Colonic mucosa (tissue), 4 donors: Measurements from ENCODE around the gene PLXDC2. TPM values are rescaled to one million over a fixed set of nuclear protein-coding genes. Genes with fewer than 3 reads are reported as not detected.
"Not testable (repeated sequence)": the region's sequence is repeated elsewhere in the genome, so short reads cannot be mapped to it uniquely, and the experiment has no call there.

Experiments
- DNase-seq: peaks from one replicate; pipeline ENCODE4 v3.0.0-alpha.2; 2020
- H3K27ac ChIP-seq: fragments of 200-600 bp; one replicate; pipeline ENCODE4 v1.8.0; 2021
- H3K27me3 ChIP-seq: fragments of 200-600 bp; one replicate; pipeline ENCODE4 v1.8.0; 2021
- H3K36me3 ChIP-seq: fragments of 200-600 bp; one replicate; pipeline ENCODE4 v1.8.0; 2021
- H3K4me1 ChIP-seq: fragments of 200-600 bp; one replicate; pipeline ENCODE4 v1.8.0; 2021; ENCODE audit warnings: mild to moderate bottlenecking
- H3K4me3 ChIP-seq: fragments of 200-600 bp; one replicate; pipeline ENCODE4 v1.8.0; 2021
- H3K9ac ChIP-seq, 2 donors: one replicate each; pipeline ENCODE4 v1.7.0; 2013; ENCODE audit warnings: control low read depth in 2 of 2, low read depth in 2 of 2, low read length in 2 of 2
- H3K9me3 ChIP-seq: fragments of 200-600 bp; one replicate; pipeline ENCODE4 v1.8.0; 2021
- intact Hi-C: fragments of 100-400 bp; cut with DNase I; formaldehyde crosslinking; loops from one replicate; pipeline ENCODE4 v1.14.1; 2022
- total RNA-seq, 2 donors: library from RNA; stranded (reverse); fragmentation: NEBNext Ultra II Directional in 1 of 2; extraction: Animal tissue kit (Norgen Biotek cat#: 25700) in 1 of 2; gene quantifications; one replicate each; pipeline ENCODE4 v1.2.1, GENCODE V29; 2021
- TF ChIP-seq, protein P1 (sequence below): fragments of 200-600 bp; IDR thresholded peaks from one replicate; pipeline ENCODE4 v1.8.0; 2022; ENCODE audit warnings: antibody characterized with exemption, mild to moderate bottlenecking
- donor health status: healthy.
- donor health status: DM: no; HTN: no; CAD: no.
- donor health status: DM: no; HTN: no; CAD: no.

Gene PLXDC2
- total RNA-seq, 2 donors from 2014 or later: 12.5 to 22.4 TPM

DNA sequence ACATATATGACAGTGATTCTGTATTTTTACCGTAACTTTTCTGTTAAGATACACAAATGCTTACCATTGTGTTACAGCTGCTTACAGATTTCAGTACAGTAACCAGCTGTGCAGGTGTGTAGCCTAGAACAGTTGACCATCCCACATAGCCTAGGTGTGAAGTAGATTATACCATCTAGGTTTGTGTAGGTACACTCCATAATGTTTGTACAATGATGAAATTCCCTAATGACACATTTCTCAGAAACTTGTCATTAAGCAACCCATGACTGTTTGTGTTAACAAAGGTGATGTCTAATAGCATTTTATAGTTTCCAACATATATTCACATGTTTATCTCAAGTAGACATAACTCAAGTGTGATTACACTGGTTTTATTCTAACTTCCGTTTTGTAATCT, 218.5 kb downstream of the PLXDC2 start:
- Histone ChIP-seq H3K4me3 (no peak overlapping the region), H3K36me3 (no peaks in the 10 kb centered on the region), H3K4me1 (no peaks in the 10 kb centered on the region), H3K9me3 (no peaks in the 10 kb centered on the region), H3K9ac (no peak overlapping the region), H3K27ac (no peak overlapping the region), H3K27me3 (no peaks in the 10 kb centered on the region)
- TF ChIP-seq, protein P1, sequence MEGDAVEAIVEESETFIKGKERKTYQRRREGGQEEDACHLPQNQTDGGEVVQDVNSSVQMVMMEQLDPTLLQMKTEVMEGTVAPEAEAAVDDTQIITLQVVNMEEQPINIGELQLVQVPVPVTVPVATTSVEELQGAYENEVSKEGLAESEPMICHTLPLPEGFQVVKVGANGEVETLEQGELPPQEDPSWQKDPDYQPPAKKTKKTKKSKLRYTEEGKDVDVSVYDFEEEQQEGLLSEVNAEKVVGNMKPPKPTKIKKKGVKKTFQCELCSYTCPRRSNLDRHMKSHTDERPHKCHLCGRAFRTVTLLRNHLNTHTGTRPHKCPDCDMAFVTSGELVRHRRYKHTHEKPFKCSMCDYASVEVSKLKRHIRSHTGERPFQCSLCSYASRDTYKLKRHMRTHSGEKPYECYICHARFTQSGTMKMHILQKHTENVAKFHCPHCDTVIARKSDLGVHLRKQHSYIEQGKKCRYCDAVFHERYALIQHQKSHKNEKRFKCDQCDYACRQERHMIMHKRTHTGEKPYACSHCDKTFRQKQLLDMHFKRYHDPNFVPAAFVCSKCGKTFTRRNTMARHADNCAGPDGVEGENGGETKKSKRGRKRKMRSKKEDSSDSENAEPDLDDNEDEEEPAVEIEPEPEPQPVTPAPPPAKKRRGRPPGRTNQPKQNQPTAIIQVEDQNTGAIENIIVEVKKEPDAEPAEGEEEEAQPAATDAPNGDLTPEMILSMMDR: no peak
- intact Hi-C loops: no loop called here
- no peak for DNase-seq

DNA sequence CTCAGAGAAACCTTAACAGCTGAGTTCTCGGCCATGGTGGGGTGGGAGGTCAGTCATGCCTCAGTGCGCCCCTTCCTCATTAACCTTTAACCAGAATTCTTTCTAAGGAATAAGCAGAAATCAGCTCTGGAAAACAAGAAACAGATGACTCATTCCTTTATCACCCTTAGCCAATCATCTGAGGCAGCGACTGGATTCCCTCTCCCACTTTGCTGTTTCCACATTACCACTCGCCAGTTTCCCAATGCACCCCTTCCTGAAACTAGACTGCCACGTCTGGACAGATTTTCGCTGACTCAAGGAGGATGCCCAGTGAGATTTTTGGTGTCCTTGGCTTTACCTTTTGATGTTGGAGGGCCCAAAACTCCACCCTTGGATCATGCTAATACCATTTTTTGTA, 223.8 kb downstream of the PLXDC2 start:
- H3K4me1 ChIP-seq: no peaks in the 10 kb centered on the region
- H3K36me3 ChIP-seq: no peaks in the 10 kb centered on the region
- no peaks in the 10 kb centered on the region for H3K27me3 ChIP-seq
- TF ChIP-seq, protein P1: no peak
- no peak for DNase-seq
- no peaks in the 10 kb centered on the region for H3K9me3 ChIP-seq
- intact Hi-C loops: no loop called here
- no peak overlapping the region for H3K27ac ChIP-seq
- no peak overlapping the region for H3K4me3 ChIP-seq
- H3K9ac ChIP-seq: no peak overlapping the region

DNA sequence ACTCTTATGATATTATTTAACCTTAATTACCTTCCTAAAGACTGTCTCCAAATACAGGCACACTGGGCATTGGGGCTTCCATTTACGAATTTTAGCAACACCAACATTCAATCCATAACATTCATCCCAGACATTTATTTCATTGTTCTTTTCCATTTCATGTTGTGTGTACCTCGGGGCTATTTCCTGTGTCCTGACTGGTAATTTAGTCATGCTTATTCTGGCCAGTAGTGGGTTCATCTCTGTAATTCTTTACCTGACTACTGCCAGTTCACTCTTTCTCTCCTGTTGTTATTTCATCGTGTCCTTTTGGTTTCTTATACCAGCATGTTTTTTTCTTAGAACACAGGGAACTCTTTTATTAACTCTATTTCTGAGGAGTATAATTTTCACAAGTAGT, 225.7 kb downstream of the PLXDC2 start:
- H3K4me3 ChIP-seq: no peak overlapping the region
- DNase-seq: no peak
- H3K9me3 ChIP-seq: no peaks in the 10 kb centered on the region
- no peaks in the 10 kb centered on the region for H3K36me3 ChIP-seq
- H3K27ac ChIP-seq: no peak overlapping the region
- intact Hi-C loops: no loop called here
- TF ChIP-seq, protein P1: no peak
- no peaks in the 10 kb centered on the region for H3K27me3 ChIP-seq
- no peak overlapping the region for H3K9ac ChIP-seq
- H3K4me1 ChIP-seq: no peaks in the 10 kb centered on the region

DNA sequence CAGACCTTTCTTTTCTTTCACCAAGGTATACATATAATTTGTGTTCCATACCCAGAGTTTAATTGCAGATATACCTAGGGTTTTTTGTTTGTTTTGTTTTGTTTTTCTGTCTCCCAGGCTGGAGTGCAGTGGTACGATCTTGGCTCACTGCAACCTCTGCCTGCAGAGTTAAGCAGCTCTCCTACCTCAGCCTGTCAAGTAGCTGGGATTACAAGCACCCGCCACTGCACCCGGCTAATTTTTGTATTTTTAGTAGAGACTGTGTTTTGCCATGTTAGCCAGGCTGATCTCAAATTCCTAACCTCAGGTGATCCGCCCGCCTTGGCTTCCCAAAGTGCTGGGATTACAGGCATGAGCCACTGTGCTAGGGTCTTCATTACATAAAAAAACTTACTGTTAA, 228.9 kb downstream of the PLXDC2 start:
- H3K36me3 ChIP-seq, H3K27me3 ChIP-seq, H3K4me3 ChIP-seq, intact Hi-C loops, H3K27ac ChIP-seq, H3K9me3 ChIP-seq, H3K9ac ChIP-seq, H3K4me1 ChIP-seq, DNase-seq: not testable (repeated sequence)

DNA sequence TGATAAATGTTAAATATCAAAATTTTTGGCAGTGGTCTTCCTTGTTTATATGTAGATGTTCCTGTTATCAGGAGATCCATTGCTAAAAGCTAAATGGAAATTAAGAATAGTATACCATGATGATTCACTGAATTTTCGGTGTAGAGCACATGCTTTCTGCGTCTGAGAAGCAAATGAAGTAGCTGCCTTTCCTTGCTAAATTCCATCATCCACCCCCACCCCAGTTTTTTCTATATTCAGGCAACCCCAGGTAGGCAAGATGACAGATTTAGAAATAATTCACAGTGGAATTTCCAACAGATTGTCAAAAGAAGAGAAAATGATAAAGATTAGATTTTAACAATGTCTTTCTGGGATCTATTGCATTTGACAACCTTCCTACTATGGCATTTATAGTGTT, 231.9 kb downstream of the PLXDC2 start:
- no peaks in the 10 kb centered on the region for H3K27me3 ChIP-seq
- H3K36me3 ChIP-seq: no peaks in the 10 kb centered on the region
- intact Hi-C loops: no loop called here
- H3K4me3 ChIP-seq: no peak overlapping the region
- DNase-seq: no peak
- no peak overlapping the region for H3K27ac ChIP-seq
- no peak overlapping the region for H3K9ac ChIP-seq
- TF ChIP-seq, protein P1: no peak
- no peaks in the 10 kb centered on the region for H3K4me1 ChIP-seq
- H3K9me3 ChIP-seq: no peaks in the 10 kb centered on the region

DNA sequence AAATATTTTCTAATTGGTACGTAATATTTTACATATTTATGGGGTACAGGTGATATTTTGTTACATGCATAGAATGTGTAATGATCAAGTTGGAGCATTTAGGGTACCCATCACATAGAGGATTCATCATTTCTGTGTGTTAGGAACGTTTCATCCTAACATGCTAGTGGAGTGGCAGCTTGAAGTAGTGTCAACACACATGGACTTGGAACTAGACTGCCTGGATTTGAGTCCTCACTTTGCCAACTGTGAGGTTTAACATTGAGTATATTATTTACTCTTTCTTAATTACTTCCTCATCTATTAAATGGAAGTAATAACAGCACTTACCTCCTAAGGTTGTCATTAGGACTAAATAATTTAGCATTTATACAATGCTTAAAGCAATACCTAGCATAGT, 241.9 kb downstream of the PLXDC2 start:
- no peak overlapping the region for H3K9ac ChIP-seq
- H3K4me3 ChIP-seq: no peak overlapping the region
- H3K27ac ChIP-seq: no peak overlapping the region
- H3K4me1 ChIP-seq: no peaks in the 10 kb centered on the region
- intact Hi-C loops: no loop called here
- H3K9me3 ChIP-seq: no peaks in the 10 kb centered on the region
- H3K27me3 ChIP-seq: no peaks in the 10 kb centered on the region
- DNase-seq: no peak
- H3K36me3 ChIP-seq: no peaks in the 10 kb centered on the region
- TF ChIP-seq, protein P1: no peak
